Activated CD4-positive, alpha-beta T cell treated with anti-CD3 and anti-CD28 coated beads, Interleukin-2, amount 50 U/mL, for 24 hours (primary cell): ENCODE results near the gene ZFP30.
"Not testable (repeated sequence)": the region's sequence is repeated elsewhere in the genome, so short reads cannot be mapped to it uniquely, and the experiment has no call there.

ENCODE experiments used
- DNase-seq, 2 donors: peaks; one replicate each; pipeline ENCODE4 v3.0.0-alpha.2; 2020; ENCODE audit warnings: low read depth in 1 of 2, low spot score in 1 of 2

ZFP30 gene

GRCh38 chr19:37655301-37655688, at the start of gene ZFP30:
TSS of gene ZFP30 (minus strand) at chr19:37655465. CDS start at chr19:37647822, 7,643 bp downstream.
- peak; percentile 60 to 66 for DNase-seq

GRCh38 chr19:37699057-37699456, 43.8 kb upstream of the ZFP30 start:
- no peak for DNase-seq

- no peak for DNase-seq
These were observed 43.0 kb upstream of the ZFP30 start for GRCh38 chr19:37698216-37698615.

- no peak for DNase-seq
These were observed 40.1 kb upstream of the ZFP30 start for GRCh38 chr19:37695144-37695899.

GRCh38 chr19:37692956-37693620, 37.8 kb upstream of the ZFP30 start:
- no peak for DNase-seq

GRCh38 chr19:37691881-37692504, 36.7 kb upstream of the ZFP30 start:
- DNase-seq, result peak; percentile 49 to 69

GRCh38 chr19:37683520-37683919, 28.3 kb upstream of the ZFP30 start:
- no peak for DNase-seq

GRCh38 chr19:37669450-37669914, 14.2 kb upstream of the ZFP30 start:
- DNase-seq, result no peak

- DNase-seq, result not testable (repeated sequence)
These were observed 1.9 kb upstream of the ZFP30 start for GRCh38 chr19:37657157-37657556.

GRCh38 chr19:37655689-37656371, 565 bp upstream of the ZFP30 start:
- DNase-seq, result peak; percentile 73 to 82

- DNase-seq, result peak; percentile 2 to 6
These were observed 500 bp downstream of the ZFP30 start for GRCh38 chr19:37654629-37655300.

GRCh38 chr19:37654118-37654517, 1.1 kb downstream of the ZFP30 start:
- no peak for DNase-seq

GRCh38 chr19:37635076-37636056, 19.9 kb downstream of the ZFP30 start:
- no peak for DNase-seq

- peak in 1 of 2 donors; percentile 28 for DNase-seq
These were observed 60.3 kb downstream of the ZFP30 start for GRCh38 chr19:37594982-37595382.

GRCh38 chr19:37594304-37594981, 60.8 kb downstream of the ZFP30 start, which contains the start of the genes ZNF540 and ZNF571:
TSS of gene ZNF540 (plus strand) at chr19:37594876. CDS start at chr19:37598448, 3,572 bp downstream.
TSS of gene ZNF571 (minus strand) at chr19:37594792. CDS start at chr19:37586676, 8,116 bp downstream.
- DNase-seq, result peak; percentile 80 to 92

- DNase-seq, result no peak
These were observed 61.3 kb downstream of the ZFP30 start for GRCh38 chr19:37593996-37594303.

GRCh38 chr19:37583340-37583739, 71.9 kb downstream of the ZFP30 start:
- DNase-seq, result no peak

GRCh38 chr19:37572203-37572602, 83.1 kb downstream of the ZFP30 start:
- no peak for DNase-seq

GRCh38 chr19:37565370-37565669, 89.9 kb downstream of the ZFP30 start:
- DNase-seq, result no peak
